CD14-positive monocyte (primary cell): Measurements from ENCODE around the gene SLC35E4. TPM values are rescaled to one million over a fixed set of nuclear protein-coding genes. Genes with fewer than 3 reads are reported as not detected.

ENCODE experiments used
- DNase-seq, 3 donors: peaks; one replicate each; pipeline ENCODE4 v3.0.0-alpha.2; 2011 to 2022
- H2AFZ ChIP-seq: 2 replicates; pipeline ENCODE4 v1.6.0; 2012; ENCODE audit warnings: mild to moderate bottlenecking, low read depth, low read length, inconsistent platforms; ENCODE audit not compliant: insufficient read depth, poor library complexity, severe bottlenecking
- H3K27ac ChIP-seq, 2 donors: 1 replicate in 1 of 2; 2 replicates in 1 of 2; pipeline ENCODE4 v1.5.1; 2012 to 2013; ENCODE audit warnings: low read length in 2 of 2, control low read depth in 1 of 2, inconsistent platforms in 1 of 2, low read depth in 1 of 2, mild to moderate bottlenecking in 1 of 2
- H3K27me3 ChIP-seq, 2 donors: one replicate each; pipeline versions ENCODE4 v1.6.0 to v1.6.1; 2011 to 2013; ENCODE audit warnings: low read length in 2 of 2; ENCODE audit not compliant: control insufficient read depth in 2 of 2, insufficient read depth in 2 of 2
- H3K36me3 ChIP-seq, 2 donors: replicated peaks in 1 of 2; 1 replicate in 1 of 2; 2 replicates in 1 of 2; pipeline versions ENCODE4 v1.5.1 to v1.6.1; 2012 to 2013; ENCODE audit warnings: low read length in 2 of 2, control low read depth in 1 of 2, inconsistent platforms in 1 of 2, mild to moderate bottlenecking in 1 of 2; ENCODE audit not compliant: insufficient read depth in 2 of 2, control insufficient read depth in 1 of 2
- H3K4me1 ChIP-seq, 2 donors: 1 replicate in 1 of 2; 2 replicates in 1 of 2; pipeline versions ENCODE4 v1.5.1 to v1.6.1; 2012 to 2013; ENCODE audit warnings: low read length in 2 of 2, control low read depth in 1 of 2, inconsistent platforms in 1 of 2, mild to moderate bottlenecking in 1 of 2, moderate library complexity in 1 of 2; ENCODE audit not compliant: insufficient read depth in 2 of 2, control insufficient read depth in 1 of 2
- H3K4me2 ChIP-seq: replicated peaks from 2 replicates; pipeline ENCODE3; 2012; ENCODE audit warnings: low read length, moderate library complexity, mild to moderate bottlenecking; ENCODE audit not compliant: poor library complexity, severe bottlenecking; ENCODE audit errors: extremely low read depth
- H3K4me3 ChIP-seq, 3 experiments: fragments of 200-600 bp in 1 of 3; sonication (generic) in 1 of 3; replicated peaks in 1 of 3; 1 replicate in 2 of 3; 2 replicates in 1 of 3; pipeline ENCODE4 v1.5.1; 2011 to 2013; ENCODE audit warnings: low read length in 3 of 3, mild to moderate bottlenecking in 3 of 3, control low read depth in 2 of 3, low read depth in 2 of 3, inconsistent platforms in 1 of 3, moderate library complexity in 1 of 3
- H3K79me2 ChIP-seq: 2 replicates; pipeline ENCODE4 v1.6.0; 2012; ENCODE audit warnings: mild to moderate bottlenecking, control low read depth, inconsistent platforms, low read length, moderate library complexity; ENCODE audit not compliant: insufficient read depth
- H3K9ac ChIP-seq: 2 replicates; pipeline ENCODE4 v1.6.0; 2017; ENCODE audit warnings: low read length, mild to moderate bottlenecking; ENCODE audit not compliant: insufficient read depth, poor library complexity, severe bottlenecking
- H3K9me3 ChIP-seq, 2 donors: replicated peaks in 1 of 2; 1 replicate in 1 of 2; 2 replicates in 1 of 2; pipeline versions ENCODE4 v1.5.1 to v1.6.1; 2012 to 2013; ENCODE audit warnings: low read length in 2 of 2, control low read depth in 1 of 2; ENCODE audit not compliant: control insufficient read depth in 1 of 2, insufficient read depth in 1 of 2
- H4K20me1 ChIP-seq: 2 replicates; pipeline ENCODE4 v1.6.0; 2012; ENCODE audit warnings: mild to moderate bottlenecking, low read length, control low read depth, moderate library complexity; ENCODE audit not compliant: insufficient read depth
- H3K27ac Mint-ChIP-seq, 7 donors: one replicate each; pipeline ENCODE4 v1.8.0; 2020; ENCODE audit warnings: mild to moderate bottlenecking in 7 of 7, mixed read lengths in 7 of 7, moderate library complexity in 6 of 7, inconsistent platforms in 2 of 7
- H3K27me3 Mint-ChIP-seq, 3 donors: one replicate each; pipeline ENCODE4 v1.8.0; 2021 to 2022; ENCODE audit warnings: low read depth in 3 of 3, mild to moderate bottlenecking in 3 of 3, mixed read lengths in 3 of 3, moderate library complexity in 3 of 3, inconsistent platforms in 1 of 3
- H3K36me3 Mint-ChIP-seq, 2 donors: one replicate each; pipeline ENCODE4 v1.8.0; 2020; ENCODE audit warnings: mixed read lengths in 2 of 2, inconsistent platforms in 1 of 2, mild to moderate bottlenecking in 1 of 2
- H3K4me1 Mint-ChIP-seq: one replicate; pipeline ENCODE4 v1.8.0; 2020; ENCODE audit warnings: mild to moderate bottlenecking, mixed read lengths
- H3K4me3 Mint-ChIP-seq, 2 donors: one replicate each; pipeline ENCODE4 v1.8.0; 2020; ENCODE audit warnings: mild to moderate bottlenecking in 2 of 2, mixed read lengths in 2 of 2, moderate library complexity in 1 of 2
- H3K9me3 Mint-ChIP-seq, 7 donors: one replicate each; pipeline ENCODE4 v1.8.0; 2020 to 2022; ENCODE audit warnings: mixed read lengths in 7 of 7, mild to moderate bottlenecking in 6 of 7, moderate library complexity in 6 of 7, inconsistent platforms in 2 of 7
- WGBS: methylation state at CpG from one replicate; pipeline ENCODE4 v1.1.5; 2013; ENCODE audit warnings: missing lambda C conversion rate; ENCODE audit not compliant: insufficient coverage; 5-methylcytosine and 5-hydroxymethylcytosine counted together
- intact Hi-C, 2 donors: fragments of 100-400 bp; cut with micrococcal nuclease; formaldehyde crosslinking; loops; one replicate each; pipeline versions ENCODE4 v1.15.0 to v1.15.1; 2023
- polyA plus RNA-seq, 3 donors: library from polyadenylated mRNA; depleted of rRNA in 1 of 3; unstranded in 2 of 3; stranded (reverse) in 1 of 3; fragments of 300-500 nt in 2 of 3; fragments of >200 nt in 1 of 3; fragmentation: Illumina TruSeq in 2 of 3; gene quantifications; 1 replicate in 2 of 3; 2 replicates in 1 of 3; pipeline ENCODE4 v1.2.3, GENCODE V29; 2012 to 2021
- TF ChIP-seq, protein P1 (sequence below): fragments of 200-600 bp; IDR thresholded peaks from one replicate; pipeline ENCODE4 v1.8.0; 2022; ENCODE audit warnings: antibody characterized with exemption, mild to moderate bottlenecking

SLC35E4 gene
- polyA plus RNA-seq, 3 donors, result 1.4 to 2.4 (median 1.6) TPM

- no peaks in the 10 kb centered on the region for H3K36me3 Mint-ChIP-seq
- TF ChIP-seq, protein P1, sequence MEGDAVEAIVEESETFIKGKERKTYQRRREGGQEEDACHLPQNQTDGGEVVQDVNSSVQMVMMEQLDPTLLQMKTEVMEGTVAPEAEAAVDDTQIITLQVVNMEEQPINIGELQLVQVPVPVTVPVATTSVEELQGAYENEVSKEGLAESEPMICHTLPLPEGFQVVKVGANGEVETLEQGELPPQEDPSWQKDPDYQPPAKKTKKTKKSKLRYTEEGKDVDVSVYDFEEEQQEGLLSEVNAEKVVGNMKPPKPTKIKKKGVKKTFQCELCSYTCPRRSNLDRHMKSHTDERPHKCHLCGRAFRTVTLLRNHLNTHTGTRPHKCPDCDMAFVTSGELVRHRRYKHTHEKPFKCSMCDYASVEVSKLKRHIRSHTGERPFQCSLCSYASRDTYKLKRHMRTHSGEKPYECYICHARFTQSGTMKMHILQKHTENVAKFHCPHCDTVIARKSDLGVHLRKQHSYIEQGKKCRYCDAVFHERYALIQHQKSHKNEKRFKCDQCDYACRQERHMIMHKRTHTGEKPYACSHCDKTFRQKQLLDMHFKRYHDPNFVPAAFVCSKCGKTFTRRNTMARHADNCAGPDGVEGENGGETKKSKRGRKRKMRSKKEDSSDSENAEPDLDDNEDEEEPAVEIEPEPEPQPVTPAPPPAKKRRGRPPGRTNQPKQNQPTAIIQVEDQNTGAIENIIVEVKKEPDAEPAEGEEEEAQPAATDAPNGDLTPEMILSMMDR, result no peak
- intact Hi-C loops, result no loop called here
- Histone ChIP-seq H3K36me3 (no peaks in the 10 kb centered on the region), H3K4me3 (no peak overlapping the region), H4K20me1 (no peaks in the 10 kb centered on the region), H3K27me3 (peaks cover 0 to 6% of the 10 kb centered on the region in 2 donors), H3K9ac (no peak overlapping the region), H3K4me1 (peaks cover 13 to 14% of the 10 kb centered on the region in 2 donors), H3K79me2 (no peaks in the 10 kb centered on the region), H2AFZ (no peak overlapping the region), H3K9me3 (no peaks in the 10 kb centered on the region), H3K4me2 (no peak overlapping the region), H3K27ac (no peak overlapping the region)
- no peak overlapping the region for H3K4me3 Mint-ChIP-seq
- peaks cover 6% of the 10 kb centered on the region for H3K4me1 Mint-ChIP-seq
- peaks cover 0 to 6% (median 2%) of the 10 kb centered on the region in 7 donors for H3K9me3 Mint-ChIP-seq
- 100% methylated on average over 3 of the region's 4 CpGs for WGBS
- peaks cover 4 to 6% (median 5%) of the 10 kb centered on the region in 3 donors for H3K27me3 Mint-ChIP-seq
- no peak overlapping the region for H3K27ac Mint-ChIP-seq
- no peak for DNase-seq
Measured at GRCh38 chr22:30640839-30641430, 5.4 kb downstream of the SLC35E4 start.

DNA sequence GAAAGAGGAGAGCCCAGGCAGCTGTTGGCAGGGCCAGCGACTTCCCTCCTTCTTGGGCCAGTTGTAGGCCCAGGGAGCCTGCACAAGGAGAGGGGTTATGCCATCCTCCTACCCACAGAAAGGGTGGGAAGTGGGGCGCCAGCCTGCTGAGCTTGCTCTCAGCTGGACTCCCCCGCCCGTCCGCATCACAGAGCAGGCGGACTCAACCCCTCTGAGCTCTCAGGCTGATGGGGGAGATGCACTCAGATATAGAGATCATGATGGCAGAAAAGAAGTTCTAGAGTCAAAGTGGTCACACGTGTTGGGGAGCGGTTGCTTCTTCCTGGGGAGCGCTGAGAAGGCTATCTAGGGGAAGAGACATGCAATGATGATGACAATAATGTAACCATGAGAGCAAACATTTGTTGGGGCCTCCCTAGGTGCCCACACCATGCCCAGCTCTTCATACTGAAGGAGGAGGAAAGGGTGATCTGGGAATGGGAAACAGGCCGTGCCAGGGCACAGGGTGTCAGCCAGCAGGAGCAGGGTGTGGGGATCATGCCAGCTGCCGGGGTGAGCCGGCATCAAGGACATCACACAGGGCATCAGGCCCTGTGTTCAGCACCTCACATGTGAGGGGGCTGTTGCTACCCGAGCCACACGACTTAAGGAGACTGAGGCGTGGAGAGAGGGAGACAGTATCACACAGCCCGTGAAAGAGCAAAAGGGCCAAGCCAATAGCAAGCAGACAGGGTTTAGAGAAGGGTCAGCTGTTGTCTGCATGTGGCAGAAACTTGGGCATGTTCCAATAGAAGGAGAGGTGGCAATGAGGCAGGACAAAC lies 7.7 kb downstream of the SLC35E4 start:
- Histone ChIP-seq H3K36me3 (no peaks in the 10 kb centered on the region), H3K4me1 (no peaks in the 10 kb centered on the region), H3K79me2 (no peaks in the 10 kb centered on the region), H3K27ac (no peak overlapping the region), H3K27me3 (no peaks in the 10 kb centered on the region), H2AFZ (no peak overlapping the region), H4K20me1 (no peaks in the 10 kb centered on the region), H3K4me3 (no peak overlapping the region), H3K9me3 (no peaks in the 10 kb centered on the region), H3K4me2 (no peak overlapping the region), H3K9ac (no peak overlapping the region)
- WGBS, result 91% methylated on average over 9 of the region's 16 CpGs
- DNase-seq, result no peak
- Mint-ChIP-seq H3K36me3 (no peaks in the 10 kb centered on the region), H3K9me3 (peaks cover 0 to 6% (median 2%) of the 10 kb centered on the region in 7 donors), H3K27ac (no peak overlapping the region), H3K4me1 (peaks cover 3% of the 10 kb centered on the region), H3K4me3 (no peak overlapping the region), H3K27me3 (peaks cover 0 to 1% (median 0%) of the 10 kb centered on the region in 3 donors)
- intact Hi-C loops, result no loop called here
- TF ChIP-seq, protein P1, result no peak
